Stomach (tissue), 9 donors: ENCODE measurements around the gene BNC2. TPM values are rescaled to one million over a fixed set of nuclear protein-coding genes. Genes with fewer than 3 reads are reported as not detected.

Experiments used
- DNase-seq, 2 donors: peaks; one replicate each; pipeline versions ENCODE4 v3.0.0 to v3.0.0-alpha.2; 2013 to 2019
- H3K27ac ChIP-seq, 5 donors: fragments of 200-600 bp in 4 of 5; sonication (generic) in 4 of 5; one replicate each; pipeline ENCODE4 v1.5.1; 2013 to 2019; ENCODE audit warnings: mild to moderate bottlenecking in 1 of 5, moderate library complexity in 1 of 5
- H3K27me3 ChIP-seq, 3 donors: fragments of 200-600 bp; sonication (generic); one replicate each; pipeline ENCODE4 v1.5.1; 2017 to 2019; ENCODE audit warnings: mixed run types in 1 of 3
- H3K36me3 ChIP-seq, 4 donors: fragments of 200-600 bp; sonication (generic); 1 replicate in 3 of 4; 2 replicates in 1 of 4; pipeline ENCODE4 v1.5.1; 2016 to 2019
- H3K4me1 ChIP-seq, 4 donors: fragments of 200-600 bp; sonication (generic); one replicate each; pipeline ENCODE4 v1.5.1; 2016 to 2019
- H3K4me3 ChIP-seq, 4 donors: fragments of 200-600 bp; sonication (generic) in 3 of 4; one replicate each; pipeline ENCODE4 v1.5.1; 2016 to 2019; ENCODE audit warnings: mild to moderate bottlenecking in 1 of 4
- H3K9me3 ChIP-seq, 4 donors: fragments of 200-600 bp; sonication (generic); one replicate each; pipeline ENCODE4 v1.5.1; 2016 to 2019
- CTCF ChIP-seq, 7 experiments: fragments of 450-650 bp in 4 of 7; fragments of 200-600 bp in 3 of 7; sonication (generic) in 3 of 7; IDR thresholded peaks; one replicate each; pipeline ENCODE4 v1.5.1; 2016 to 2019; ENCODE audit warnings: antibody characterized with exemption in 7 of 7, control low read depth in 2 of 7, mild to moderate bottlenecking in 1 of 7
- EP300 ChIP-seq: sonication (generic); formaldehyde crosslinking; IDR thresholded peaks from one replicate; pipeline ENCODE4 v1.6.1; 2017; ENCODE audit warnings: antibody characterized with exemption
- POLR2A ChIP-seq, 4 donors: fragments of 450-650 bp; IDR thresholded peaks; one replicate each; pipeline ENCODE4 v1.6.1; 2016; ENCODE audit warnings: antibody characterized with exemption in 4 of 4, control low read depth in 2 of 4, mild to moderate bottlenecking in 1 of 4, moderate library complexity in 1 of 4
- POLR2AphosphoS5 ChIP-seq, 3 donors: sonication (generic); formaldehyde crosslinking; IDR thresholded peaks; one replicate each; pipeline ENCODE4 v1.6.1; 2016; ENCODE audit warnings: antibody characterized with exemption in 3 of 3
- WGBS, 5 donors: extraction: QIAGEN DNeasy Blood & Tissue Kit in 3 of 5; methylation state at CpG; one replicate each; pipeline versions ENCODE4 v1.1.5 to v1.1.7; 2013 to 2018; 5-methylcytosine and 5-hydroxymethylcytosine counted together
- intact Hi-C: fragments of 100-400 bp; cut with DNase I; formaldehyde crosslinking; loops from one replicate; pipeline ENCODE4 v1.15.1; 2023; ENCODE audit warnings: low total_unique reads
- polyA plus RNA-seq, 3 donors: library from polyadenylated mRNA; stranded (reverse); fragments of 200-250 nt; gene quantifications; one replicate each; pipeline ENCODE4 v1.2.3, GENCODE V29; 2013
- total RNA-seq, 5 donors: library from RNA; depleted of rRNA; stranded (reverse); fragments of >200 nt; gene quantifications; one replicate each; pipeline versions ENCODE4 v1.1.0 to v1.2.3, GENCODE V29; 2014 to 2016
- donor health status: healthy with polysubstance abuse.
- donor health status: Bipolar disorder and iron deficiency.
- donor health status: healthy.

BNC2 gene
- total and polyA plus RNA-seq, 8 donors: 1.1 to 60.7 (median 7.6) TPM

- no peak for DNase-seq
Measured at GRCh38 chr9:16613051-16613450, 257.4 kb downstream of the BNC2 start.

GRCh38 chr9:16612627-16613026 lies 257.8 kb downstream of the BNC2 start:
- no peak overlapping the region for H3K4me3 ChIP-seq
- no peak for DNase-seq
- TF ChIP-seq EP300 (no peak), POLR2A (IDR thresholded peaks at IDR 0.05) (no peak), CTCF (IDR thresholded peaks at IDR 0.05) (no peak), POLR2AphosphoS5 (IDR thresholded peaks at IDR 0.05) (no peak)
- no peaks in the 10 kb centered on the region for H3K36me3 ChIP-seq
- no peaks in the 10 kb centered on the region for H3K27me3 ChIP-seq
- intact Hi-C loops: no loop called here
- H3K9me3 ChIP-seq: no peaks in the 10 kb centered on the region
- H3K27ac ChIP-seq: no peak overlapping the region
- peaks cover 0 to 5% (median 0%) of the 10 kb centered on the region in 4 donors for H3K4me1 ChIP-seq
- WGBS, 5 donors: 85 to 100% (median 94%) methylated on average over 1 of the region's 1 CpG

More at GRCh38 chr9:16613051-16613450, 257.4 kb downstream of the BNC2 start:
- Histone ChIP-seq H3K9me3 (no peaks in the 10 kb centered on the region), H3K27ac (no peak overlapping the region), H3K4me1 (peaks cover 0 to 5% (median 0%) of the 10 kb centered on the region in 4 donors), H3K36me3 (no peaks in the 10 kb centered on the region), H3K4me3 (no peak overlapping the region), H3K27me3 (no peaks in the 10 kb centered on the region)
- intact Hi-C loops: no loop called here
- TF ChIP-seq CTCF (IDR thresholded peaks at IDR 0.05) (no peak), POLR2A (IDR thresholded peaks at IDR 0.05) (no peak), POLR2AphosphoS5 (IDR thresholded peaks at IDR 0.05) (no peak), EP300 (no peak)
- WGBS, 5 donors: 67 to 85% (median 77%) methylated on average over 1 of the region's 1 CpG

- TF ChIP-seq POLR2A (IDR thresholded peaks at IDR 0.05) (no peak), EP300 (no peak), CTCF (IDR thresholded peaks at IDR 0.05) (no peak), POLR2AphosphoS5 (IDR thresholded peaks at IDR 0.05) (no peak)
- no peaks in the 10 kb centered on the region for H3K36me3 ChIP-seq
- H3K27ac ChIP-seq: no peak overlapping the region
- H3K4me1 ChIP-seq: peaks cover 0 to 5% (median 0%) of the 10 kb centered on the region in 4 donors
- WGBS, 5 donors: 62 to 67% (median 65%) methylated on average over 2 of the region's 2 CpGs
- intact Hi-C loops: no loop called here
- H3K9me3 ChIP-seq: no peaks in the 10 kb centered on the region
- no peak for DNase-seq
- no peak overlapping the region for H3K4me3 ChIP-seq
- H3K27me3 ChIP-seq: no peaks in the 10 kb centered on the region
Measured at GRCh38 chr9:16611983-16612382, 258.5 kb downstream of the BNC2 start.

GRCh38 chr9:16611001-16611400 lies 259.5 kb downstream of the BNC2 start:
- Histone ChIP-seq H3K27me3 (no peaks in the 10 kb centered on the region), H3K27ac (no peak overlapping the region), H3K4me3 (no peak overlapping the region), H3K4me1 (peaks cover 0 to 5% (median 0%) of the 10 kb centered on the region in 4 donors), H3K9me3 (no peaks in the 10 kb centered on the region), H3K36me3 (no peaks in the 10 kb centered on the region)
- TF ChIP-seq EP300 (no peak), POLR2A (IDR thresholded peaks at IDR 0.05) (no peak), POLR2AphosphoS5 (IDR thresholded peaks at IDR 0.05) (no peak), CTCF (IDR thresholded peaks at IDR 0.05) (no peak)
- no peak for DNase-seq
- WGBS, 5 donors: 56 to 63% (median 61%) methylated on average over 4 of the region's 4 CpGs
- intact Hi-C loops: no loop called here
